Endothelial cell of umbilical vein (primary cell): ENCODE results near the gene ITGA3.

ENCODE experiments used
- EZH2 ChIP-seq: IDR thresholded peaks from 2 replicates; pipeline ENCODE4 v1.6.1; 2012; ENCODE audit warnings: borderline replicate concordance, low read depth, mild to moderate bottlenecking, moderate library complexity, low read length, inconsistent platforms; ENCODE audit not compliant: severe bottlenecking
- JUN ChIP-seq: IDR thresholded peaks from 2 replicates; pipeline ENCODE4 v1.6.1; 2011; ENCODE audit warnings: borderline replicate concordance, low read depth; ENCODE audit not compliant: insufficient read length, insufficient read depth
- POLR2A ChIP-seq: IDR thresholded peaks from 2 replicates; pipeline ENCODE4 v1.6.1; 2012; ENCODE audit warnings: low read depth, mild to moderate bottlenecking, control low read depth, low read length
- POLR2AphosphoS5 ChIP-seq: IDR thresholded peaks from 2 replicates; pipeline ENCODE4 v1.6.1; 2012; ENCODE audit warnings: low read depth, mild to moderate bottlenecking, control low read depth, low read length, moderate library complexity; ENCODE audit not compliant: insufficient read depth
- TF ChIP-seq, protein P1 (sequence below), 2 donors: IDR thresholded peaks; 1 replicate in 1 of 2; 2 replicates in 1 of 2; pipeline ENCODE4 v1.5.1; 2011; ENCODE audit warnings: low read length in 2 of 2, mild to moderate bottlenecking in 2 of 2, moderate library complexity in 2 of 2, control low read depth in 1 of 2, inconsistent platforms in 1 of 2, low read depth in 1 of 2; ENCODE audit not compliant: insufficient read depth in 1 of 2; ENCODE audit errors: extremely low read depth in 1 of 2
- TF ChIP-seq, protein P2 (sequence below): IDR thresholded peaks from 2 replicates; pipeline ENCODE4 v1.6.1; 2011; ENCODE audit not compliant: insufficient read depth, insufficient read length

GRCh38 chr17:50091918-50092285 is 36.0 kb downstream of the ITGA3 start:
- TF ChIP-seq, protein P1, sequence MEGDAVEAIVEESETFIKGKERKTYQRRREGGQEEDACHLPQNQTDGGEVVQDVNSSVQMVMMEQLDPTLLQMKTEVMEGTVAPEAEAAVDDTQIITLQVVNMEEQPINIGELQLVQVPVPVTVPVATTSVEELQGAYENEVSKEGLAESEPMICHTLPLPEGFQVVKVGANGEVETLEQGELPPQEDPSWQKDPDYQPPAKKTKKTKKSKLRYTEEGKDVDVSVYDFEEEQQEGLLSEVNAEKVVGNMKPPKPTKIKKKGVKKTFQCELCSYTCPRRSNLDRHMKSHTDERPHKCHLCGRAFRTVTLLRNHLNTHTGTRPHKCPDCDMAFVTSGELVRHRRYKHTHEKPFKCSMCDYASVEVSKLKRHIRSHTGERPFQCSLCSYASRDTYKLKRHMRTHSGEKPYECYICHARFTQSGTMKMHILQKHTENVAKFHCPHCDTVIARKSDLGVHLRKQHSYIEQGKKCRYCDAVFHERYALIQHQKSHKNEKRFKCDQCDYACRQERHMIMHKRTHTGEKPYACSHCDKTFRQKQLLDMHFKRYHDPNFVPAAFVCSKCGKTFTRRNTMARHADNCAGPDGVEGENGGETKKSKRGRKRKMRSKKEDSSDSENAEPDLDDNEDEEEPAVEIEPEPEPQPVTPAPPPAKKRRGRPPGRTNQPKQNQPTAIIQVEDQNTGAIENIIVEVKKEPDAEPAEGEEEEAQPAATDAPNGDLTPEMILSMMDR (IDR thresholded peaks at IDR 0.05; ENCODE audit: extremely low read depth in 1 of 2, insufficient read depth in 1 of 2, low read depth in 1 of 2, low read length in 2 of 2) = no peak
- no peak for TF ChIP-seq POLR2A
- no peak for TF ChIP-seq POLR2AphosphoS5
- TF ChIP-seq EZH2 = no peak
- TF ChIP-seq, protein P2, sequence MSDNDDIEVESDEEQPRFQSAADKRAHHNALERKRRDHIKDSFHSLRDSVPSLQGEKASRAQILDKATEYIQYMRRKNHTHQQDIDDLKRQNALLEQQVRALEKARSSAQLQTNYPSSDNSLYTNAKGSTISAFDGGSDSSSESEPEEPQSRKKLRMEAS = no peak
- TF ChIP-seq JUN = no peak
